Activated T-cell treated with anti-CD3 and anti-CD28 coated beads, Interleukin-2, amount 50 U/mL, for 4 hours (primary cell): ENCODE measurements around the gene AK9. TPM values are rescaled to one million over a fixed set of nuclear protein-coding genes. Genes with fewer than 3 reads are reported as not detected.

Experiments
- ATAC-seq, 2 donors: fragments of 200-7000 bp; cut with Tn5 transposase; one replicate each; pipeline ENCODE4 v1.10.0; 2021
- DNase-seq: peaks from one replicate; pipeline ENCODE4 v3.0.0-alpha.2; 2020
- H3K27me3 Mint-ChIP-seq: one replicate; pipeline ENCODE4 v1.8.0; 2021; ENCODE audit warnings: low read depth, mixed read lengths
- H3K36me3 Mint-ChIP-seq: one replicate; pipeline ENCODE4 v1.8.0; 2022; ENCODE audit warnings: mixed read lengths; ENCODE audit not compliant: insufficient read depth
- H3K4me1 Mint-ChIP-seq: one replicate; pipeline ENCODE4 v1.8.0; 2021; ENCODE audit warnings: low read depth, mixed read lengths
- H3K4me3 Mint-ChIP-seq: one replicate; pipeline ENCODE4 v1.8.0; 2021; ENCODE audit warnings: mild to moderate bottlenecking, moderate library complexity, mixed read lengths
- H3K9me3 Mint-ChIP-seq: one replicate; pipeline ENCODE4 v1.8.0; 2021; ENCODE audit warnings: mixed read lengths
- total RNA-seq, 3 donors: library from RNA; stranded (reverse); gene quantifications; one replicate each; pipeline ENCODE4 v1.2.1, GENCODE V29; 2021

AK9 gene
- total RNA-seq, 3 donors from 2014 or later: 2.0 to 2.5 (median 2.1) TPM

DNA sequence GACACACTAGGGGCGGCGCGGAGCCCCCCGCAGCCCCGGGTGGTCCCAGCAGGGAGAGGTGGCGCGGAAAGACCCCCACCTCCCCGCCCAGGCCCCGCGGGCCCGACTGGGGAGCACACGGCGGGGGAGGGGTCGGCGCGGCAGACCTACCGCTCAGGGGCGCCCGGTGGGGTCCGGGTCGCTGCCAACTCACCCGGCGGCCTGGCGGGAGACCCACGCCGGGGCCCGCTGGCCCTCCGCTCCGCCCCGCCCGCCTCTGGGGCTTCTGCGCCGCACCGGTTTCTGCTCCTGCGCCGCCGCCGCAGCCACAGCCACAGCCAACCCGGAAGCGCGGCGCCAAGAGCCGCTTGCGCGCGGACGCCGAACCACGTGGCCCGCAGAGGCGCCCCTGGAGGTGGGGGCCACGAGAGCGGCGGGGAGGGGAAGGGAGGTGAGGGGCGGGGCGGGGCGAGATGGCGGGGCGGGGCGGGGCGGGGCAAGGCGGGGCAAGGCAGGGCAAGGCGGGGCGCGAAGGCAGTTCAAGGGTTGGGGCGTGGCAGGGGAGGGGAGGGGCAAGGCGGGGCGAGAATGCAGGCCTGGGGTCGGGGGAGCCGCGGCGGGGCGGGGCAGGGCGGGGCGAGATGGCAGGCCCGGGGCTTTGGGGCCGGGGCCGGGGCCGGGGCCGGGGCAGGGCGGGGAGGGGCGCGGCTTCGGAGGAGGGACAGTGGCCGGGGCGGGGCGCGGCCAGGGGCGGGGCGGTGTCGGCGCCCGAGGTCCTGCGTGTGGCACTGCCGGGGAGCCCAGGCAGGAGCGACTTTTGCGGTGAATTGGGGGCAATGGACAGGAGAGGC, 207.9 kb downstream of the AK9 start, which contains the start of gene ZBTB24:
Gene ZBTB24 (minus strand): TSS at position 315 of the 830 bp plus-strand sequence. CDS start 1,193 bp downstream, outside the sequence.
- peaks cover 45% of the 10 kb centered on the region for H3K4me1 Mint-ChIP-seq
- no peaks in the 10 kb centered on the region for H3K9me3 Mint-ChIP-seq
- peaks cover 29% of the 10 kb centered on the region for H3K36me3 Mint-ChIP-seq
- DNase-seq: peak; percentile 81
- ATAC-seq: peak; percentile 89 to 91
- H3K4me3 Mint-ChIP-seq: peak within 1 kb of the TSS; percentile 95
- no peaks in the 10 kb centered on the region for H3K27me3 Mint-ChIP-seq

DNA sequence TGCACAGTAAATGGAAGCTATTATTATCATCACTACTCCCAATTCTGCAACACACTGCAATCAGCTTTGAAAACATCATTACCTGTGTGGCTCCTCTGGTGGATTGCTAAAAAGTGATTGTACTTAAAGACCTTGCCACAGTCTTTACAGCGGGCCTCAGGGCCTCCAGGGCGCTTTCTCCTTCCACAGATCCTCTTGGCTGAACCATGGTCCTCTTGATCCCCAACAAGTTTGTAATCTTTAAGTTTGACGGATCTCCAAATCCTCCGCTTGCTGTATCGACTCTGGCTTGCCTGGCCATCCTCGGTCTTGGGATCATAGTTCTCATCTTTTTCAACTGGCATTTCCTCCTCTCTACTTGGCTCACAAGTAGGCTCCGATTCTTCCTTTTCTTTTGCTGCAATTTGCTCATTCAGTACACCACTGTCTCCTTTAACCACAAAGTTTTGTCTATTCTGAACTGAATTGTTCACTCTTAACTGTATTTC, 210.0 kb downstream of the AK9 start:
- Mint-ChIP-seq H3K4me1 (peaks cover 64% of the 10 kb centered on the region), H3K27me3 (no peaks in the 10 kb centered on the region), H3K9me3 (no peaks in the 10 kb centered on the region), H3K36me3 (peaks cover 41% of the 10 kb centered on the region), H3K4me3 (peak overlapping the region; percentile 95)
- ATAC-seq: no peak
- no peak for DNase-seq

GRCh38 chr6:109478841-109479624, 212.0 kb downstream of the AK9 start:
- Mint-ChIP-seq H3K4me1 (peaks cover 73% of the 10 kb centered on the region), H3K27me3 (no peaks in the 10 kb centered on the region)
- no peak for ATAC-seq

GRCh38 chr6:109478222-109478805, 212.7 kb downstream of the AK9 start:
- no peaks in the 10 kb centered on the region for H3K27me3 Mint-ChIP-seq
- H3K9me3 Mint-ChIP-seq: no peaks in the 10 kb centered on the region
- ATAC-seq: no peak
- peaks cover 72% of the 10 kb centered on the region for H3K4me1 Mint-ChIP-seq
- no peak for DNase-seq
- peaks cover 57% of the 10 kb centered on the region for H3K36me3 Mint-ChIP-seq
- peak overlapping the region; percentile 85 for H3K4me3 Mint-ChIP-seq

More at GRCh38 chr6:109478841-109479624, 212.0 kb downstream of the AK9 start:
- Mint-ChIP-seq H3K4me3 (peak overlapping the region; percentile 85), H3K9me3 (no peaks in the 10 kb centered on the region), H3K36me3 (peaks cover 54% of the 10 kb centered on the region)
- no peak for DNase-seq

DNA sequence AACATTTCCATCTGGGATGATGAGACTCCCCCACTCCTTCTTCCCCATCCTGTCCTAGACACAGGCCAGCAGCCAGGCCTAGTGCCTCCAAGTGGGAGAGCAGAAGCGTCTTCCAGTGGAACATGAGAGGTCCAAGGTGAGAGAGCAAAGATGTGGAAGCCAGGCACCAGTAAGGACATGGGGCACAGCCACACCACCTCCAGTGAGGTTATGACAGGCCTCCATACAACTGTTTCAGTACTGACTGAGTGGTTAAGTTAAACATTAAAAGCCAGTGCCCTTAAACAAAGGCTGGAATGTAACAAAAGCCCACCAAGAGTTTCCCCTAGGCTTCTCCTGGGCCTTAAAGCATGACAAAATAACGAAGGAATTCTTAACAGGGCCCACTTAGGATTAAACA, 213.3 kb downstream of the AK9 start:
- peak overlapping the region; percentile 85 for H3K4me3 Mint-ChIP-seq
- H3K27me3 Mint-ChIP-seq: no peaks in the 10 kb centered on the region
- no peak for DNase-seq
- H3K36me3 Mint-ChIP-seq: peaks cover 62% of the 10 kb centered on the region
- peak; percentile 18 to 31 for ATAC-seq
- H3K9me3 Mint-ChIP-seq: no peaks in the 10 kb centered on the region
- H3K4me1 Mint-ChIP-seq: peaks cover 77% of the 10 kb centered on the region

GRCh38 chr6:109477184-109477583, 213.8 kb downstream of the AK9 start:
- H3K36me3 Mint-ChIP-seq: peaks cover 67% of the 10 kb centered on the region
- H3K4me1 Mint-ChIP-seq: peaks cover 83% of the 10 kb centered on the region
- ATAC-seq (no peak), DNase-seq (no peak)
- H3K4me3 Mint-ChIP-seq: peak overlapping the region; percentile 85
- H3K27me3 Mint-ChIP-seq: no peaks in the 10 kb centered on the region
- H3K9me3 Mint-ChIP-seq: no peaks in the 10 kb centered on the region

DNA sequence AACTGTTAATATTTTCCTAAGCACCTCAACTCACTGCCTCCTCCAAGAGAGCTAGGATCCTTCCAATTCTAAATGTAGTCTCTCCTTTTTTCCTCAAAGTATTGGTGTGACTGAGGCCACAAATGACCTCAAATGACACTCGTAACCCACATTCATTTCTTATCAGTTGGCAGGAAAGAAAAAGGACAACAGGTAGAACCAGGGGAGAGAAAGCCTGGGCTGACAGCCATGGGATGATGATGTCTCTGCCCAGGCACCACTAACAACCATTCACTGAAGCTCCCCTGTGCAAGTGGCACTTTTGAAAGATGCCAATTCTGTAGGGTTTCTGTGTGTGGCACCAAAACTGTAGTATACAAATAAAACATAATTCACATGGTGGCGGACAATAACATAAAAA, 215.4 kb downstream of the AK9 start:
- Mint-ChIP-seq H3K4me3 (peak overlapping the region; percentile 33), H3K4me1 (peaks cover 77% of the 10 kb centered on the region), H3K9me3 (no peaks in the 10 kb centered on the region), H3K36me3 (peaks cover 68% of the 10 kb centered on the region), H3K27me3 (no peaks in the 10 kb centered on the region)
- ATAC-seq (no peak), DNase-seq (no peak)

DNA sequence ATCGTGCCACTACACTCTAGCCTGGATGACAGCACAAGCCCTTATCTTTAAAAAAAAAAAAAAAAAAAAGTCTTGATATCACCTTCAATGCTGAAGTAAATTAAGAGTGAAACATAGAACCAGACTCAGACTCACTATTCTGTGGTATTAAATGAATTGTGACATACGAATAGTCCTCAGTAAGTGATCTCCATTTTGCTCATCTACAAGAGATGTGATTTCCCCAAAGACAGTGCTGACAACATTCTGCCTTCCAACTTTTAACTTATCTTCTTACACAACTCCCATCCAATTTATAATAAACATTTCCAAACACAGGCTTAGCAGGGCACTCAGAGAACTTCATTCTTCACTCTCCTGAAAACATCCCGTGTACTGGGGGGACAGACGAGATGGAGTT, 216.0 kb downstream of the AK9 start:
- peaks cover 67% of the 10 kb centered on the region for H3K36me3 Mint-ChIP-seq
- H3K27me3 Mint-ChIP-seq: no peaks in the 10 kb centered on the region
- H3K9me3 Mint-ChIP-seq: no peaks in the 10 kb centered on the region
- peaks cover 77% of the 10 kb centered on the region for H3K4me1 Mint-ChIP-seq
- no peak for DNase-seq
- H3K4me3 Mint-ChIP-seq: peak overlapping the region; percentile 5
- ATAC-seq: peak; percentile 51

DNA sequence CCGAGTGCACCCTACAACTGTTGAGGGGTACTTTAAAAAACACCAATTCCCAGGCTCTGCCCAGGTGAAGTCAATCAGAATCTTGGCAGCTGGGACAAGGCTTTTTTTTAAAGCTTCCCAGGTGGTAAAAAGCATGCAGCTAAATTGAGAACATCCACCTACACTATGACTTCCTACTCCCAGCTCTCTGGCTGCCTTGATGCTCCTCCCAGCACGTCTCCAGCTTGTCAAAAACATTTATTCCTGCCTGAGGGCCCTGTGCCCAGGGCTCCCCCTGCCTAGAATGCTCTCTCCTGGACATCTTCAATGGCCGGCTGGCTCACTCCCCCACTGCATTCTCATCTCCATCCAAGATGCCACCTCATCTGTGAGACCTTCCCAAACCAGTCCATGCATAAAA, 217.9 kb downstream of the AK9 start:
- Mint-ChIP-seq H3K4me3 (no peak overlapping the region), H3K36me3 (peaks cover 65% of the 10 kb centered on the region), H3K27me3 (no peaks in the 10 kb centered on the region), H3K9me3 (no peaks in the 10 kb centered on the region), H3K4me1 (peaks cover 69% of the 10 kb centered on the region)
- ATAC-seq (no peak), DNase-seq (no peak)

GRCh38 chr6:109472132-109472995, 218.6 kb downstream of the AK9 start:
- Mint-ChIP-seq H3K4me1 (peaks cover 64% of the 10 kb centered on the region), H3K36me3 (peaks cover 67% of the 10 kb centered on the region), H3K27me3 (no peaks in the 10 kb centered on the region), H3K4me3 (no peak overlapping the region), H3K9me3 (no peaks in the 10 kb centered on the region)
- peak; percentile 44 to 71 for ATAC-seq
- no peak for DNase-seq

GRCh38 chr6:109471105-109471810, 219.7 kb downstream of the AK9 start:
- no peaks in the 10 kb centered on the region for H3K9me3 Mint-ChIP-seq
- ATAC-seq (no peak), DNase-seq (no peak)
- H3K4me3 Mint-ChIP-seq: no peak overlapping the region
- no peaks in the 10 kb centered on the region for H3K27me3 Mint-ChIP-seq
- H3K36me3 Mint-ChIP-seq: peaks cover 66% of the 10 kb centered on the region
- H3K4me1 Mint-ChIP-seq: peaks cover 55% of the 10 kb centered on the region

- peaks cover 64% of the 10 kb centered on the region for H3K36me3 Mint-ChIP-seq
- no peaks in the 10 kb centered on the region for H3K9me3 Mint-ChIP-seq
- DNase-seq (no peak), ATAC-seq (no peak)
- H3K4me1 Mint-ChIP-seq: peaks cover 55% of the 10 kb centered on the region
- no peak overlapping the region for H3K4me3 Mint-ChIP-seq
- H3K27me3 Mint-ChIP-seq: no peaks in the 10 kb centered on the region
Measured at GRCh38 chr6:109469591-109470189, 221.3 kb downstream of the AK9 start.

DNA sequence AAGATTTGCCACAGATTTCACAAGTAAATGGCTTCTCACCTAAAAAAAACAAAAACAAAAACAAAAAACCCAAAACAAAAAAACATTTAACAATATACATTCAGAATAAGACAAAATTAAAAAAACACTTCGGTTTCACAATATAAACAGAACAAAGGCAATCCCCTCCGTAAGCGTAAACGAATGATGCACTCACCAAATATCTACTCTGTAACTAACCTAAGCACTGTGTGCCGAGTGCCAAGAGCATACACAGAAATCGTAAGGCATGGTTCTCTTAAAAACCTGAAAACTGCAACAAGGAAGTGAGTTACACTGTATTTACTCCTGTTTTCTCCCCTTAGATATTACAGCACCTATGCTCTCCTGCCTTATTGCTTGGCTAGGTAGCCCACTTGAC, 223.3 kb downstream of the AK9 start:
- Mint-ChIP-seq H3K36me3 (peaks cover 63% of the 10 kb centered on the region), H3K27me3 (no peaks in the 10 kb centered on the region), H3K9me3 (no peaks in the 10 kb centered on the region), H3K4me1 (peaks cover 49% of the 10 kb centered on the region), H3K4me3 (no peak overlapping the region)
- no peak for ATAC-seq
- DNase-seq: no peak
